ENCODE data around the gene KAT6B. TPM values are rescaled to one million over a fixed set of nuclear protein-coding genes. Genes with fewer than 3 reads are reported as not detected.

KAT6B gene
- polyA plus RNA-seq, 1 donor = 18.1 TPM

GRCh38 chr10:74957285-74957961 lies 131.0 kb downstream of the KAT6B start:
- no peak for DNase-seq

DNA sequence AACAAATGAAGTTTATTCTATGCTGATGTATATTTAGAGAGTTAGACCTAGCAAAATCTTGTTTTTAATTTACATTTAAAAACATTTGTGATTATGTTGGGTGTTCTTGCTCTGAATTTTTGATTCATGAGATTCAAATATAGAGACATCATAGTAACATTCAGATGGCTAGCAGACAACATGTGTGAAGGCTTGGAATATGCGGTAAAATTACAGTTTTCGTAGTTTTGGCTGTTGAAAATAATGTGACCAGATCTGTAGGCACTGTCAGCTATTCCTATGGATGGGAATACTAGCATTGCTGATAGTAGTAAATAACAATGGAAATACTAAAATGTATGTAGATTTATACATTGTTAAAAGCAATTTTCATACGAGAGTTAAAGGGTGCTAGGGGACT lies 131.9 kb downstream of the KAT6B start:
- no peak for DNase-seq

- DNase-seq = no peak
These were observed 134.3 kb downstream of the KAT6B start for GRCh38 chr10:74960670-74961069.

DNA sequence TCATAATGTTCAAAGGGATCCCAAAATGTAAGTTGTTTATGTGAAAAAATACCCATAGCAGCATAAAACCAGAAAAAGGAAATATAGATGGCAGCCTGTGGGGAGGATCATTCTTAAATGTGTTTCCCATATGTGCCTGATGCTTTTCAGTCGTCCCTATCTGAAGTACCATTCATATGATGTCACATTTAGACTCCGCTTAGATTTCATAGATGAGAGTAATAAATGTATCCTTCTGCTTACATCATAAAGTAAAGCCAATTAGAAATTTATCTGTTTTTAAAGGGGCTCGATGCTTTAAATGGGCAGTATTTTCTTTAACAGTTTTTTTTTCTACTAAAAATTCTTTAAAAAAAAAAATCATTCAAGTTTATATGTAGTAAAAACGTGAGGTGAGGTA lies 136.1 kb downstream of the KAT6B start:
- DNase-seq = no peak

DNA sequence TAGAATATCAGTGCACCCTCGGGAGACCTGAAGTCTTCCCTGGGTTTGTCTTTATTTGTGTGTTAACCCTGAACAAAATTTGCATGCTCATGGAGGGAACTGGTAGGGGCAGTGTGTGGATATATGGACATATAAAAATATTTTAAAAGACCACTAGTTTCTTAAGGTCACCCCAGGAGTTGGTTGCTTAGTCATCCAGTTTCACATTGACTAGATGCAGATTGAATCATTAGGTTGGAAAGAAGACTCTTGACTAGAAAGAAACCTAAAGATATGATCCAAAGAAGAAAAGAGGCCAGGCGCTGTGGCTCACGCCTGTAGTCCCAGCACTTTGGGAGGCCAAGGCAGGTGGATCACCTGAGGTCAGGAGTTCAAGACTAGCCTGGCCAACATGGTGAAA lies 137.1 kb downstream of the KAT6B start:
- no peak for DNase-seq

GRCh38 chr10:74967911-74968666 lies 141.7 kb downstream of the KAT6B start:
- no peak for DNase-seq

GRCh38 chr10:74968667-74969061 lies 142.3 kb downstream of the KAT6B start:
- no peak for DNase-seq

- DNase-seq = no peak
These were observed 142.7 kb downstream of the KAT6B start for GRCh38 chr10:74969093-74969492.

DNA sequence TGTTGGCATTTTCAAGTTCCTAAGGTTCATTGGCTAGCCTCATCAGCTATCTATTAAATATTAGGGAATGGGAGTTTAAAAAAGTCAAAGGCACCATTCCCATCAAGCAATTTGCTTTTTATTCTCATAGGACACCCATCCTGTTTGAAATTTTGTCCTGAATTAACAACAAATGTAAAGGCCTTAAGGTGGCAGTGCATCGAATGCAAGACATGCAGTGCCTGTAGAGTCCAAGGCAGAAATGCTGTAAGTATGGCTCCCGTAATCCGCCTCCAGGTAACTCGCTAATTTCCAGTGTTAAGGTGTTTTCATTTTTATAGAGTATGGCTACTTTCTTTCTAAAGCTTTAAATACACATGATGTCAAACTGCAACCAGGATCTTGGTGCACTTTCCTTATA lies 143.1 kb downstream of the KAT6B start:
- DNase-seq = no peak

- DNase-seq = no peak
These were observed 147.5 kb downstream of the KAT6B start for GRCh38 chr10:74973741-74974392.

DNA sequence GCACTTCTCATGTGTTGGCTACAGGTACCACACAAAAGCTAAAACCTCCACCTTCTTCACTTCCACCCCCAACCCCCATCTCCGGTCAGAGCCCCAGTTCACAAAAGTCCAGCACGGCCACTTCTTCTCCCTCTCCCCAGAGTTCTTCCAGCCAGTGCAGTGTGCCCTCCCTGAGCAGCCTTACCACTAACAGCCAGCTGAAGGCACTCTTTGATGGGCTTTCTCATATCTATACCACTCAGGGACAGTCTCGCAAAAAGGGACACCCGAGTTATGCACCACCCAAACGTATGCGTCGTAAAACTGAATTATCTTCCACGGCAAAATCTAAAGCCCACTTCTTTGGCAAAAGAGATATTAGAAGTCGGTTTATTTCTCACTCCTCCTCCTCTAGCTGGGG lies 149.4 kb downstream of the KAT6B start:
- DNase-seq = no peak

DNA sequence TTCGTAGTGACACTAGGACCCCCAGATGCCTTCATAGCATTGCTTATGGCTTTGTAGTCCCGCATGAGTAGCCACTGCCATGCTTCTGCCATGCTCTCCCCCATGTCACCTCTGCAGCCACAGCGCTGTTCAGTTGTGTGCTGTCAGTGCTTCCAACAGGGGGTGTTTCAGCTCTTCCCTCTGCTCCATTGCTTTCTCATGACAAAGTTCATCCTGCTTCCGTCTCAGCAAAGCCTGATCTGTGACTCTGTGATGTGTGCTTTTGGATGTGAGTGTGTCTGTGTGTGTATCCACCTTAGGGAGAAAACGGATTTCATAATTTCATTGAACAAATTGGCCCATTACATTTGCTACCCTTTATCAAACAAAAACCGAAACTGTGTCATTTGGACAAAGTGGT lies 150.2 kb downstream of the KAT6B start:
- DNase-seq = no peak

DNA sequence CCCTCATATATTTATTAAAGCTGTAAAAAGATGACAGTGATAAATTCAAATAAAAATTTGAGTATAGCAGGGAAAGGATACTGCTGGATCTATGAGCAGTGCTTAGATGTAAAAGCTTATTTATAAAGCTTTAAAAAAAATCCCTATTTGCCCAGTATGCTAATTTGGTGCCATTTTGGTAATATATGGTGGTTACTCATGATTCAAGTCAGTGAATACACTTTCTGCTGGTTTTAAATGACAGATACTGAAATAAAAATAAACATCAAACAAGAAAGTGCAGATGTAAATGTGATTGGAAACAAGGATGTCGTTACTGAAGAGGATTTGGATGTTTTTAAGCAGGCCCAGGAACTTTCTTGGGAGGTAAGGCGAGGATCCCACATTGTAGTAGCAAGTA lies 150.7 kb downstream of the KAT6B start:
- no peak for DNase-seq

- no peak for DNase-seq
These were observed 151.8 kb downstream of the KAT6B start for GRCh38 chr10:74977913-74978847.

DNA sequence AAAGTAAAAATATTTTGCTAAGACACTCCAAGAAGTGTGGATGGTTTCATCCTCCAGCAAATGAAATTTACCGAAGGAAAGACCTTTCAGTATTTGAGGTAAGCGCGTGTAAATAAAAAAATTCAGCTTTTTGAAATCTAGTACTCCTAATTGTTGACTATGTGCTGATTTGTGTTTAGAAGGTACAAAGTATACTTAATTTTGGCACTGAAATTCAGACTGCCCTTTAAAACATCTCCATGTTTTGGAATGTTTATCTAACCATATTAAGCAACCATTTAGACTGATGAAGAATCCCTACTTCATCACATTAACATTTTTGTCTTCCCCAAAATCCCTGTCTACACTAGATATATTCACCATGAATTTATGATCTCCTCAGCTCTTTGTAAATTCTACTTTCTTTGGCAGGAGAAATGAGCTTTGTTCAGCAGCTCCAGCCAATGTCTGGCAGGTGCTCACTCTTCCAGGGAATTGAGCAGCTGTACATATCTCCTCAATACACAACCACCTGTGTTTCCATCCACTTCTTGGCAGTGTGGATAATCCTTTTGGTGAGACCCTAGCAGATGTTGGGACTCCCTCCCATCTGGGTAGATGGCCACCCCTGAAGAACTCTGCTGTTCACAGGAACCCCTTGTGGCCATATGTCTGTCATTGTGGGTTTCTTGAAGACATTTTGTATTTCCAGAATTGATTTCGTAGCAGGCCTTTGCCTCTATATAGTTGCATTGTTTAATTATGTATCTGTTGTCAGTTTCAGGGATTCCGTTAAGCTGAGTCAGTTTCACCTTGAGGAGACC lies 155.6 kb downstream of the KAT6B start:
- peak; percentile 68 for DNase-seq

DNA sequence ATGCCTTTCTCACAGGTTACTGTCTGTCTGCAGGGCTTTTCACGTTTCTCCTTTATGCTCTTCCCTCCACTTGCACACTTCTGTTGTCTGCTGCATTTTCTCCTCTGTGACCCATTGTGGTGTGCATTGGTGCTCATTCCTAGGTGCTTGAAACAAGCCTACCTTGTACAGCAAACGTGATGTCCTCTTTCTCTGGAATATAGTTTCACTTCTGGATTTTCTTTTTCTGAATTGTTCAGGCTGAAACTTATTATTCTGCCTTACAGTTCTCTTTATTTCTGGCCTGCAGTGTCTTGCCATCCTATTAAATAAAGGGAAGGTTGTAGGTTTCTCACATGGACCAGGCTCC lies 156.2 kb downstream of the KAT6B start:
- DNase-seq = no peak

GRCh38 chr10:74983383-74983782 lies 157.0 kb downstream of the KAT6B start:
- DNase-seq = no peak

GRCh38 chr10:74987339-74988053 lies 161.1 kb downstream of the KAT6B start:
- DNase-seq = no peak

- DNase-seq = no peak
These were observed 161.8 kb downstream of the KAT6B start for GRCh38 chr10:74988054-74988775.

- DNase-seq = no peak
These were observed 162.6 kb downstream of the KAT6B start for GRCh38 chr10:74988832-74989561.

All from hindlimb muscle (tissue), 1 donor.